Cerebellar nuclear complex (tissue), 1 donor: Measurements from ENCODE around the gene TECRL.

Source experiments
- DNase-seq, 2 experiments: peaks; one replicate each; lab custom pipeline; 2025; lab: John Stamatoyannopoulos, UW

TECRL gene

DNA sequence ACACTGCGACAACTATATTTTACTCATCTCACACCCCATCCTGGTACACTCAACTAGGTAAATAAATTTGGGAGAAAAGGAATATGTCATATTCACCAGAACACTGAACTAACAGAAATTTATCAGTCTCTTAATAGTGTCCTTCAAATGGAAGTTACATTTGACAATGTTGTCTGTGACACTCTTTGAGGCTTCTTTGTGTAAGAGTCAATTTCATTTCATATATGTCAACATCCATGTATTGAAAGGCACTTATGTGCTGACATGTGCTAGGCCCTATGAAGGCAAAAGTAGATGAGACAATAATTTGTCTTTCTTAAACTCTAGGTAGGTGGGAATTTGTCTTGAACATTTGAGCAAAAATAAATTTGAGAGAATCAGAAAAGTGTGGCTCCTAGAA is 82.0 kb downstream of the TECRL start:
- DNase-seq: no peak

DNA sequence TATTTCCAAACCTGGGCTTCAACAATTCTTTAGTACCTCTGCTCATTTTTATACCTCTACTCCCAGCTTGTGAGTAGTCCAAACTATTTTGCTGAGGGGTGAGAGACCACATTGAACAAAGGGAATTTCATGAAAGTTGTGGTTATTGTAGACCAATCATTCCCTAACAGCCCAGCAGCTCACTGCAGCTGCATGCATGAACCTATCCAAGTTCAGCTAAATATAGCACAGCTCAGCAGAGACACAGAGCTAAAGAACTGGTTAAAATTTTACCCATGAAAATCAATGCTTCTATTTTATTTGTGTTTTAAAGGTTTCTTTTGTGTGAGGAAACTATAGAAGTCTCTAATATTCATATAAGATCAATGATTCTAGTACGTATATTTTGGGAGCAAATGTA is 82.7 kb downstream of the TECRL start:
- DNase-seq: no peak

DNA sequence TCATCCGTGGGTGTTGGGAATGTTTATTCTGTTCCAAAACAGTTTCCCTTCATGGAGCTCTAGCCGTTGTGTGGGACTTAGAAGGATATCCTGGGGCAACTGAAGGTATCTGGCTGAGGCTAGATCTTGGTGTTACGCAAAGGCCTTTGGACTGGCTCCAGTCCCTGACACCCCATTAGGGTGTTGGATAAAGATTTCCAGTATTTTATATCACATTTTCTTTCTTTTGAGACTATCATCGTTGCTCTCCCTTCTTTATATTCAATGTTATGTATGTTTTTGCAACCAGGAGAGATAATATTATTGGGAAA is 103.0 kb downstream of the TECRL start:
- DNase-seq: no peak

DNA sequence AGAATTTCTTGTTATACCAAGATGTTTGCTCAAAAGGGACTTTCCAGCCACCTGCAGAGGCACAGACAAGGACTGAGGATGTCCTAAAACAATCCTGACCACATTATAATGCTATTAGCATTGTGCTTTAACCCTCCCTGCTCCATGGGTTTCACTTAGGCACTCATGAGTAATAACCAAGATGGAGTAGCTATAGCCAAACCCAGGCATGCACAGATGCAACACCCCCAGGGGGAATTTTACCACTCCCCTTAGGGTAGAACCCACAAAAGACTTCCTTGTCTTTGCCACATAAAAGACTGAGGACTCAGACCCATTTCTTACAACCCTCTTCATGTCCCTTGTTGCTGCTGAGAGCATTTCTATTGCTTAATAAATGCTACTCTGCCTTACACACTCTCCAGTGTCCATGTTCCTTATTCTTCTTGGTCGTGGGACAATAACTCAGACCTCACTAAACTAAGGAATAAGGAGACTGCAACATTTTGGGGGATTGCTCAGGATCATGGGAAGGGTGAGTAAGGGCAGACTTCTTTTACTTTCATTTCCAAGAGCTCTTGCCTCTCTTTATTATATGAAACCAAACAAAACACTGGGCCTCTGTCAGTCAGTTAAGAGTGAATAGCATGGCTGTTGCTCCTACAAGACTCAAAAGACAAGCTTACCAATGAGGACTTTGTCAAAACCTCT is 103.5 kb downstream of the TECRL start:
- DNase-seq: no peak

DNA sequence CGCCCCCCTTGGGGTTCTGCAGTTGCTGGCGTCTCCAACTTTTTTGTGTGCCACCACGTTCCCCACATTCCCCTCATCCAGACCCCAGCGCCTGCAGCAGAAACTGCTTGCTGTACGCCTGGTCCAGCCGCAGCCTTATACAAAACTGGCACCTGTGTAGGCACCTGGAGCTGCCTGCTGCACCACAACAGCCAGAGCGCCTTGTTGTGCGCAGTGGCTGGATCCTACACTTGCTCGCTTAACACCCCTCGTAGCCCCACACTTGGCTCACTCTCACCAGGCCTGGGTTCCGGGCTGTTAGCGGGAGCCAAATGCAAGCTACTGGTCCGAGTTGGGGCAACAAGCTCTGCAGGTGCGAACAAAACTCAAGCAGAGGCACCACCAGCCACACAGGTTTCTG is 136.8 kb downstream of the TECRL start:
- DNase-seq: no peak

DNA sequence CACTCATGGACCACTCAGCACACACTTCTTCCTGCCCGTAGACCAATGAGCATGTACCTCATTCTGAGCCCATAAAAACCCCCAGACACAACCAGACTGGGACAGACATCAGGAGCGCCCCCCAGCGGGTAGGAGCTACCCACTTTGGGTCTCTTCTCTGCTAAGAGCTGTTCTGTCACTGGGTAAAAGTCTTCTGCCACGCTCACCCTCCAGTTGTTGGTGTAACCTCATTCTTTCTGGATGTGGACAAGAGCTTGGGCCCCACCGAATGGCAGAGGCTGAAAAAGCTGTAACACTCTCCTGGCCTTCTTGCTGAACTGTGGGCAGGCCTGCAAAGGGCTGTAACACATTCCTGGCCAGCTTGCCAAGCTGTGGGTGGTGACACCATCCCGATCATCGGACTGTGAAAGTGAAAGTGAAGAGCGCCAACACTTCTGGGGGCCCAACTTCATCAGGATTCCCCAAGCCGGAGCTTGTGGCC is 137.6 kb downstream of the TECRL start:
- DNase-seq: no peak

DNA sequence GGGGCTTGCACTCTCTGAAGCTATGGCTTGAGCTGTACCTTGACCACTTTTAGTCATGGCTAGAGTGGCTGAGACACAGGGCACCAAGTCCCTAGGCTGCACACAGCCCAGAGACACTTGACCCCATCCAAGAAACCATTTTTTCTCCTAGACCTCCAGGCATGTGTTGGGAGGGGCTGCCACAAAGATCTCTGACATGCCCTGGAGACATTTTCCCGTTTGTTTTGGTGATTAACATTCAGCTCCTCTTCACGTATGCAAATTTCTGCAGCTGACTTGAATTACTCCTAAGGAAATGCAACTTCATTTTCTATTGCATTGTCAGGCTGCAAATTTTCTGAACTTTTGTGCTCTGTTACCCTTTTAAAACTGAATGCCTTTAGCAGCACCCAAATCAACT is 142.6 kb downstream of the TECRL start:
- no peak for DNase-seq

DNA sequence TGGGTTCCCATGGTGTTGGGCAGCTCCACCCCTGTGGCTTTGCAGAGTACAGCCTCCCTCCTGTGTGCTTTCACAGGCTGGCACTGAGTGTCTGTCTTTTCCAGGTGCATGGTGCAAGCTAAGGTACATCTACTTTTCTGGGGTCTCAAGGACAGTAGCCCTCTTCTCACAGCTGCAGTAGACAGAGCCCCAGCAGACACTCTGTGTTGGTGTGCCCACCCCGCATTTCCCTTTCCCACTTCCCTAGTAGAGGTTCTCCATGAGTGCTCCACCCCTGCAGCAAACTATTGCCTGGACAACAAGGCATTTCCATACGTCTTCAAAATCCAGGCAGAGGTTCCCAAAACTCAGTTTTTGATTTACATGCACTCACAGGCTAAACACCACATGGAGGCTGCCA is 143.0 kb downstream of the TECRL start:
- DNase-seq: no peak

DNA sequence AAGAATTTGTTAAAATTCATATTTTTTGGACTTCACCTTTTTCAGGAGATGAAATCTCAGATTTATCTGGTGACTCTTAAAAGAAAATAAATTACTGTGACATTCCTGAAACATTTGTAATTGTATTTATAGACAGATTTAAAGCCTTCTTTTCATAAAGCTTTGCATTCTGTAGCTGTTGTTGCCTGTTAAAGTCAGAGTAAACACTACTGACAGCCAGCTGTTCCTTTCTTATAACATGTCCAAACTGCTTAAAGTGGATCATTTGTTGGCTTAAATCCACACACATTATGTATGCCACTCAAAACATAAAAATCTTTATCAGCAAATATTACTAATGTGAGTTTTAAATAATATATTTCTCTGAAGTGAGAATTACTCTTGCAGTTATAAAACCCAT is 157.5 kb downstream of the TECRL start:
- DNase-seq: no peak

DNA sequence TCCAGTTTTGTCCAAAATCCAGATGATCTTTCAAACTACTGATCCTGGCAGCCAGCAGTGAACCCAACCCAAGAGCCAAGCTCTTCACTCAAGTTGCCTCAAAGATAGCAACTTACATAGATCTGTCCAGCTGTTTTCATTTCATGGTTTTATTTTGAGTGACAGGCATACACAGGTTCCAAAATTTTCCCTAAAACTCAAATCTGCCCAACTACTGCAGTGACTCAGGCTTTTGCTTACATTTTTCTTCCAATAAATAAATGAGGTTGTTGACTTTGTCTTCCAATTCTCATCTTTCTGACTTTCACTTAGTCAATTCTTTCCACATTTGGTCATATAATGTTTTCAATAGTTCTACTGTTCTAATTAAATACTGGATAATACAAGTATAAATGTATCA is 158.8 kb downstream of the TECRL start:
- DNase-seq: no peak

DNA sequence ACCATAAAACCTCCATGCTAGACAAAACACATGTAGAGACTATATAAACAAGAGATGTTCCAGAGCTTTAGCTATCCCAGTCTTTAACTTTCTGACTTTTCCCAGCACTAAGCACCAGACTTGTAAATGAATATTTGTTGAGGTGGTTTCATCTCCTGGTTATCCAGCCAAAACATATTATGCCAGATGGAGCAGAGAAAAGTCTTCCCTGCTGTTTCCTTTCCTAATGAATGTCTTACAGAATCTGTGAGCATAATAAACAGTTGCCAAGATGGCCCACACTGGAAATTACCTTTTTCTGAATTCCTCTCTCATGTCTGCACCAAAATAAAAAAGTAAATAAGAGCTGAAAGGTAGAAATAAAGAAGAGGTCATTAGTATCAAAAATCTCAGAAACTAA is 159.2 kb downstream of the TECRL start:
- no peak for DNase-seq

DNA sequence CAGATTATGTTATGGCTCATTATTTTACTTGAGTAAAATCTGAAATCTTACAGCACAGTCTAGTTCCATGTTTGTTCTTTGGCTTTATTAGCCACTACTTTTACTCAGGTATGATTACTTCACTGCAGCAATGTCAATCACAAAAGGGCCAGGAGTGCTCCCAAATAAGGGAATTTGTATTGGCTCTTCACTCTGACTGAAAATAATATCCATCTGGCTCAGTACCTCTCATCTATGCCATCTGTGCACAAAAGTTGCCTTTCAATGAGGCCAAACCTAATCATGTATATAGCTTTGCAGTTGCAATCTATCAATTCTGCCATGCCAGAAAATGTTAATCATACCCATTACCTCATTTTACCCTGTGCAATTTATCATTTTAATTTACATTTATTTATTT is 161.1 kb downstream of the TECRL start:
- DNase-seq: no peak

DNA sequence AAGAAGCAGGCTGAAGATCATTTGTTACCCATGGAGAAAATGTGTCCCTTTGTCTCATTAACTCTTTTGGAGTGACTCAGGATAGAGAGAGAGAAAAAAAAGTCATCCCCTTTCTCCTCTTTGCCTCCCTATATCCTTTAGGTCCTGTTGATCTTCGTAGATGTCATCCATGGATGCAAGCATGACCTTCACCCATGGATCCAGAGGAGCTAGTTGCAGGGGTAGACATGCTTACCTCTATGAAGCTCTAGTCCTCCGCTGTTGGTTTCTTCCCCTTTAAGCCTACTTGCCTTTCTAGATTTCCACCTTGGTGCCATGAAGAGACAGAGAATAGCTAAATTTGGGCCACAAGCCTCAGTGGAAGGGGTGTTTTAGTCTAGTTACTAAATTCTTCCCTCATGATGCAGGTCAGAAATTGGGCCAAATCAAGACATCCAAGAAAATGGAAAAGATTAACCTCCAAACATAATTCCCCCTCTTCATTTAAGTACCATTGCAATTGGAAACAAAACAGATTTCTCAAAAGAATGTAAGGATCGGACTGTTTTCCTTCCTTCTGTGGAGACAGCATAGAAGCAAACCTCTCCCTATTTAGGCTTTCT is 178.4 kb downstream of the TECRL start:
- no peak for DNase-seq
